Spinal cord (tissue), 10 donors: ENCODE measurements around the gene RREB1. TPM values are rescaled to one million over a fixed set of nuclear protein-coding genes. Genes with fewer than 3 reads are reported as not detected.

Experiments
- DNase-seq, 6 donors: peaks; one replicate each; pipeline versions ENCODE4 v3.0.0 to v3.0.0-alpha.2; 2013 to 2015; ENCODE audit warnings: low spot score in 6 of 6, low read depth in 4 of 6
- H3K27ac ChIP-seq: one replicate; pipeline ENCODE4 v1.5.1; 2013; ENCODE audit warnings: low read depth, low read length, control low read depth
- H3K27me3 ChIP-seq: one replicate; pipeline ENCODE4 v1.6.1; 2013; ENCODE audit warnings: low read length; ENCODE audit not compliant: control insufficient read depth, insufficient read depth
- H3K36me3 ChIP-seq: one replicate; pipeline ENCODE4 v1.6.1; 2013; ENCODE audit warnings: low read length; ENCODE audit not compliant: control insufficient read depth, insufficient read depth
- H3K4me1 ChIP-seq: one replicate; pipeline ENCODE4 v1.6.1; 2013; ENCODE audit warnings: low read length; ENCODE audit not compliant: control insufficient read depth, insufficient read depth
- H3K4me3 ChIP-seq: one replicate; pipeline ENCODE4 v1.5.1; 2013; ENCODE audit warnings: low read depth, low read length, control low read depth
- H3K9me3 ChIP-seq: one replicate; pipeline ENCODE4 v1.6.1; 2013; ENCODE audit warnings: low read length; ENCODE audit not compliant: control insufficient read depth, insufficient read depth
- WGBS: methylation state at CpG from one replicate; pipeline ENCODE4 v1.1.5; 2013; ENCODE audit warnings: missing lambda C conversion rate; ENCODE audit not compliant: insufficient coverage; 5-methylcytosine and 5-hydroxymethylcytosine counted together
- polyA plus RNA-seq, 2 donors: library from polyadenylated mRNA; unstranded; fragments of 120-200 nt; gene quantifications; one replicate each; pipeline ENCODE4 v1.2.1, GENCODE V29; 2013; ENCODE audit not compliant: insufficient read length in 2 of 2
- total RNA-seq, 2 donors: library from RNA; depleted of rRNA in 1 of 2; stranded (reverse); fragments of 120-200 nt in 1 of 2; fragments of >200 nt in 1 of 2; gene quantifications; one replicate each; pipeline versions ENCODE4 v1.2.3 to v1.2.4, GENCODE V29; 2013 to 2014
- donor health status: healthy.

The RREB1 gene
- total and polyA plus RNA-seq, 4 donors = 7.2 to 16.4 (median 10.3) TPM

GRCh38 chr6:7074870-7075269, 32.9 kb upstream of the RREB1 start:
- Histone ChIP-seq H3K27ac (no peak overlapping the region), H3K4me1 (no peaks in the 10 kb centered on the region), H3K4me3 (no peak overlapping the region), H3K27me3 (no peaks in the 10 kb centered on the region), H3K9me3 (no peaks in the 10 kb centered on the region), H3K36me3 (no peaks in the 10 kb centered on the region)
- DNase-seq = no peak
- no CpG with 5 or more reads among the region's 3 CpGs for WGBS

- H3K9me3 ChIP-seq = no peaks in the 10 kb centered on the region
- no peak overlapping the region for H3K4me3 ChIP-seq
- H3K4me1 ChIP-seq = no peaks in the 10 kb centered on the region
- no peak for DNase-seq
- no peak overlapping the region for H3K27ac ChIP-seq
- WGBS = 87% methylated on average over 6 of the region's 7 CpGs
- no peaks in the 10 kb centered on the region for H3K36me3 ChIP-seq
- H3K27me3 ChIP-seq = no peaks in the 10 kb centered on the region
Observed at GRCh38 chr6:7075341-7076000, 32.3 kb upstream of the RREB1 start.

- no peak overlapping the region for H3K4me3 ChIP-seq
- H3K27me3 ChIP-seq = no peaks in the 10 kb centered on the region
- no peak for DNase-seq
- no peak overlapping the region for H3K27ac ChIP-seq
- no peaks in the 10 kb centered on the region for H3K9me3 ChIP-seq
- 83% methylated on average over 2 of the region's 2 CpGs for WGBS
- H3K36me3 ChIP-seq = no peaks in the 10 kb centered on the region
- H3K4me1 ChIP-seq = no peaks in the 10 kb centered on the region
Observed at GRCh38 chr6:7077856-7078255, 29.9 kb upstream of the RREB1 start.

GRCh38 chr6:7078856-7079255, 28.9 kb upstream of the RREB1 start:
- H3K4me1 ChIP-seq = no peaks in the 10 kb centered on the region
- H3K27me3 ChIP-seq = no peaks in the 10 kb centered on the region
- H3K4me3 ChIP-seq = no peak overlapping the region
- no peaks in the 10 kb centered on the region for H3K9me3 ChIP-seq
- H3K36me3 ChIP-seq = no peaks in the 10 kb centered on the region
- WGBS = 93% methylated on average over 6 of the region's 6 CpGs
- DNase-seq = no peak
- H3K27ac ChIP-seq = no peak overlapping the region

GRCh38 chr6:7080311-7080710, 27.4 kb upstream of the RREB1 start:
- no CpG with 5 or more reads among the region's 2 CpGs for WGBS
- no peaks in the 10 kb centered on the region for H3K36me3 ChIP-seq
- H3K9me3 ChIP-seq = no peaks in the 10 kb centered on the region
- H3K27me3 ChIP-seq = no peaks in the 10 kb centered on the region
- no peak for DNase-seq
- H3K27ac ChIP-seq = no peak overlapping the region
- H3K4me1 ChIP-seq = no peaks in the 10 kb centered on the region
- H3K4me3 ChIP-seq = no peak overlapping the region

- Histone ChIP-seq H3K4me1 (peaks cover 8% of the 10 kb centered on the region), H3K36me3 (no peaks in the 10 kb centered on the region), H3K4me3 (no peak overlapping the region), H3K27me3 (no peaks in the 10 kb centered on the region), H3K9me3 (no peaks in the 10 kb centered on the region), H3K27ac (no peak overlapping the region)
- WGBS = 33% methylated on average over 1 of the region's 1 CpG
- peak in 2 of 6 donors; percentile 65 to 74 for DNase-seq
Observed at GRCh38 chr6:7085911-7086310, 21.9 kb upstream of the RREB1 start.

- Histone ChIP-seq H3K27ac (no peak overlapping the region), H3K9me3 (no peaks in the 10 kb centered on the region), H3K36me3 (no peaks in the 10 kb centered on the region), H3K4me3 (peak overlapping the region; percentile 4), H3K27me3 (no peaks in the 10 kb centered on the region), H3K4me1 (peaks cover 8% of the 10 kb centered on the region)
- peak in 1 of 6 donors; percentile 3 for DNase-seq
- 69% methylated on average over 6 of the region's 9 CpGs for WGBS
Observed at GRCh38 chr6:7086488-7086887, 21.3 kb upstream of the RREB1 start.

- WGBS = 83% methylated on average over 1 of the region's 3 CpGs
- H3K27ac ChIP-seq = no peak overlapping the region
- H3K36me3 ChIP-seq = no peaks in the 10 kb centered on the region
- peaks cover 8% of the 10 kb centered on the region for H3K4me1 ChIP-seq
- peak in 1 of 6 donors; percentile 72 for DNase-seq
- peak overlapping the region; percentile 4 for H3K4me3 ChIP-seq
- no peaks in the 10 kb centered on the region for H3K27me3 ChIP-seq
- no peaks in the 10 kb centered on the region for H3K9me3 ChIP-seq
Observed at GRCh38 chr6:7087066-7087465, 20.7 kb upstream of the RREB1 start.

- Histone ChIP-seq H3K4me1 (peaks cover 8% of the 10 kb centered on the region), H3K9me3 (no peaks in the 10 kb centered on the region), H3K4me3 (no peak overlapping the region), H3K36me3 (no peaks in the 10 kb centered on the region), H3K27ac (no peak overlapping the region), H3K27me3 (no peaks in the 10 kb centered on the region)
- no peak for DNase-seq
- WGBS = 68% methylated on average over 5 of the region's 7 CpGs
Observed at GRCh38 chr6:7087491-7087979, 20.2 kb upstream of the RREB1 start.

GRCh38 chr6:7088076-7088742, 19.6 kb upstream of the RREB1 start:
- no peaks in the 10 kb centered on the region for H3K36me3 ChIP-seq
- 100% methylated on average over 1 of the region's 2 CpGs for WGBS
- DNase-seq = no peak
- no peaks in the 10 kb centered on the region for H3K9me3 ChIP-seq
- H3K4me3 ChIP-seq = no peak overlapping the region
- H3K27ac ChIP-seq = no peak overlapping the region
- no peaks in the 10 kb centered on the region for H3K27me3 ChIP-seq
- H3K4me1 ChIP-seq = peaks cover 8% of the 10 kb centered on the region
